Common myeloid progenitor, CD34-positive (primary cell): ENCODE results near the gene TRIM43B. TPM values are rescaled to one million over a fixed set of nuclear protein-coding genes. Genes with fewer than 3 reads are reported as not detected.
"Not testable (repeated sequence)": the region's sequence is repeated elsewhere in the genome, so short reads cannot be mapped to it uniquely, and the experiment has no call there.

ENCODE experiments used
- CTCF ChIA-PET: fragments of 350-600 bp; sonication (Branson Sonifier 250); formaldehyde crosslinking; loops from one replicate; lab custom pipeline; 2021; ENCODE audit warnings: antibody characterized with exemption; lab: Charles Lee
- POLR2A ChIA-PET: fragments of 350-600 bp; sonication (Branson Sonifier 250); formaldehyde crosslinking; loops from one replicate; lab custom pipeline; 2021; ENCODE audit warnings: antibody characterized with exemption; lab: Charles Lee
- DNase-seq, 3 donors: peaks; one replicate each; pipeline versions ENCODE4 v3.0.0 to v3.0.0-alpha.2; 2013
- H3K27ac ChIP-seq, 2 experiments: 1 replicate in 1 of 2; 2 replicates in 1 of 2; pipeline ENCODE4 v1.7.0; 2013; ENCODE audit warnings: inconsistent platforms in 2 of 2, low read length in 2 of 2, mild to moderate bottlenecking in 2 of 2, low read depth in 1 of 2, moderate library complexity in 1 of 2; ENCODE audit not compliant: severe bottlenecking in 2 of 2, insufficient read depth in 1 of 2, poor library complexity in 1 of 2
- H3K27me3 ChIP-seq, 5 experiments: replicated peaks in 2 of 5; 1 replicate in 3 of 5; 2 replicates in 2 of 5; pipeline versions ENCODE4 v1.6.1 to v1.7.0; 2013; ENCODE audit warnings: low read length in 4 of 5, mild to moderate bottlenecking in 2 of 5, moderate library complexity in 2 of 5, inconsistent platforms in 1 of 5; ENCODE audit not compliant: insufficient read depth in 5 of 5, control insufficient read depth in 4 of 5
- H3K36me3 ChIP-seq, 4 experiments: 1 replicate in 2 of 4; 2 replicates in 2 of 4; pipeline versions ENCODE4 v1.6.1 to v1.7.0; 2013; ENCODE audit warnings: low read length in 3 of 4, control low read depth in 1 of 4, mild to moderate bottlenecking in 1 of 4; ENCODE audit not compliant: control insufficient read depth in 4 of 4, insufficient read depth in 4 of 4
- H3K4me1 ChIP-seq, 4 experiments: 1 replicate in 3 of 4; 2 replicates in 1 of 4; pipeline versions ENCODE4 v1.6.1 to v1.7.1; 2013; ENCODE audit warnings: low read length in 3 of 4, mild to moderate bottlenecking in 3 of 4, control low read depth in 1 of 4, inconsistent platforms in 1 of 4, moderate library complexity in 1 of 4; ENCODE audit not compliant: control insufficient read depth in 4 of 4, insufficient read depth in 4 of 4; ENCODE audit errors: control extremely low read depth in 1 of 4
- H3K4me3 ChIP-seq, 7 experiments: 1 replicate in 4 of 7; 2 replicates in 3 of 7; pipeline versions ENCODE4 v1.5.1 to v1.7.0; 2013; ENCODE audit warnings: mild to moderate bottlenecking in 7 of 7, low read length in 6 of 7, moderate library complexity in 6 of 7, inconsistent platforms in 2 of 7, low read depth in 2 of 7, control low read depth in 1 of 7; ENCODE audit not compliant: insufficient read depth in 4 of 7, control insufficient read depth in 1 of 7; ENCODE audit errors: extremely low read depth in 1 of 7
- H3K9me3 ChIP-seq, 5 experiments: 1 replicate in 4 of 5; 2 replicates in 1 of 5; pipeline versions ENCODE4 v1.6.1 to v1.7.1; 2013; ENCODE audit warnings: low read length in 4 of 5, mild to moderate bottlenecking in 2 of 5, inconsistent platforms in 1 of 5, low read depth in 1 of 5, moderate library complexity in 1 of 5; ENCODE audit not compliant: control insufficient read depth in 4 of 5, insufficient read depth in 2 of 5; ENCODE audit errors: control extremely low read depth in 1 of 5
- WGBS: methylation state at CpG from one replicate; pipeline ENCODE4 v1.1.5; 2013; ENCODE audit not compliant: insufficient coverage; 5-methylcytosine and 5-hydroxymethylcytosine counted together
- polyA plus RNA-seq: library from polyadenylated mRNA; unstranded; fragments of 120-200 nt; gene quantifications from one replicate; pipeline ENCODE4 v1.2.1, GENCODE V29; 2013

Gene TRIM43B
- polyA plus RNA-seq, result not detected

DNA sequence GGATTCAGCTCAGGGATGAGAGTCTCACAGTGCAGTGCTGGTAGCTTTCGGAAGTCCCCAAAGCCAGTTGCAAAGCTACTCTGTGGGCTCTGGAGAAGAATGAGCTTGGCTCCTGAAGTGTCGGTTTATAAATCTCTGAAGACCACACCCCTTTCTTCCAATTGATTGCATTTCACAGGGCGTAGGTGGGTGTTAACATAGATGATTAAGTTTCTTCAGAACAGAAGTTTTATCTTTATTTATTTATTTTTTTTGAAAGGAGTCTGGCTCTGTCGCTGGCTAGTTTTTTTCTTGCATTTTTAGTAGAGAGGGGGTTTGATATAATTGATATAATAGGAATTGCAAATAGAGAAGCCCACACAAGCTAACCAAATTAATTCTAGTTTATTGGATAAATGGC lies at the start of gene TRIM43B:
TRIM43B (minus strand) TSS at position 101 of the 400 bp plus-strand sequence. CDS start 2,040 bp downstream, outside the sequence.
- H3K36me3 ChIP-seq, POLR2A ChIA-PET, H3K27ac ChIP-seq, H3K4me1 ChIP-seq, CTCF ChIA-PET, H3K4me3 ChIP-seq, H3K27me3 ChIP-seq, H3K9me3 ChIP-seq, DNase-seq: not testable (repeated sequence)
- no CpG with 5 or more reads among the region's 4 CpGs for WGBS

GRCh38 chr2:95531254-95531771 lies 46.8 kb upstream of the TRIM43B start:
- H3K27me3 ChIP-seq, result no peaks in the 10 kb centered on the region
- peaks cover 0 to 19% (median 11%) of the 10 kb centered on the region in 5 experiments for H3K9me3 ChIP-seq
- H3K36me3 ChIP-seq, result peaks cover 0 to 31% (median 14%) of the 10 kb centered on the region in 4 experiments
- ChIA-PET POLR2A (no interaction called here), CTCF (no interaction called here)
- no peak for DNase-seq
- WGBS, result 100% methylated on average over 3 of the region's 4 CpGs
- no peak overlapping the region for H3K4me3 ChIP-seq
- H3K27ac ChIP-seq, result no peak overlapping the region
- peaks cover 0 to 12% (median 3%) of the 10 kb centered on the region in 4 experiments for H3K4me1 ChIP-seq

- POLR2A ChIA-PET, result no interaction called here
- H3K4me1 ChIP-seq, result peaks cover 0 to 14% (median 6%) of the 10 kb centered on the region in 4 experiments
- H3K36me3 ChIP-seq, result peaks cover 0 to 31% (median 14%) of the 10 kb centered on the region in 4 experiments
- no peak for DNase-seq
- H3K9me3 ChIP-seq, result peaks cover 0 to 19% (median 11%) of the 10 kb centered on the region in 5 experiments
- CTCF ChIA-PET, result no interaction called here
- no peak overlapping the region for H3K27ac ChIP-seq
- WGBS, result 98% methylated on average over 8 of the region's 9 CpGs
- no peak overlapping the region for H3K4me3 ChIP-seq
- H3K27me3 ChIP-seq, result no peaks in the 10 kb centered on the region
Observed at GRCh38 chr2:95530734-95531133, 46.2 kb upstream of the TRIM43B start.

- ChIA-PET CTCF (interaction anchor here (0.8 to 1.5 kb wide), 2 partner anchors 12 to 19 kb away, joined by 3 to 6 read pairs; no protein-coding TSS in a partner anchor), POLR2A (no interaction called here)
- peaks cover 0 to 14% (median 6%) of the 10 kb centered on the region in 4 experiments for H3K4me1 ChIP-seq
- H3K4me3 ChIP-seq, result peak overlapping the region; percentile 54 to 81 (median 69)
- WGBS, result 3% methylated on average over 66 of the region's 84 CpGs
- H3K36me3 ChIP-seq, result peaks cover 0 to 30% (median 13%) of the 10 kb centered on the region in 4 experiments
- DNase-seq, result peak; percentile 67 to 83 (median 68)
- H3K27ac ChIP-seq, result no peak overlapping the region
- H3K27me3 ChIP-seq, result no peaks in the 10 kb centered on the region
- H3K9me3 ChIP-seq, result peaks cover 0 to 19% (median 11%) of the 10 kb centered on the region in 5 experiments
Observed at GRCh38 chr2:95526360-95527341, 42.1 kb upstream of the TRIM43B start.

GRCh38 chr2:95525294-95526035 lies 40.9 kb upstream of the TRIM43B start:
- no peak overlapping the region for H3K27ac ChIP-seq
- 94% methylated on average over 35 of the region's 41 CpGs for WGBS
- H3K9me3 ChIP-seq, result peaks cover 0 to 14% (median 7%) of the 10 kb centered on the region in 5 experiments
- ChIA-PET CTCF (interaction anchor here (1.5 kb wide), 1 partner anchor 11 kb away, joined by 6 read pairs; no protein-coding TSS in a partner anchor), POLR2A (no interaction called here)
- H3K4me3 ChIP-seq, result peak overlapping the region in 5 of 7 experiments; percentile 53 to 81 (median 69)
- H3K36me3 ChIP-seq, result peaks cover 0 to 18% (median 5%) of the 10 kb centered on the region in 4 experiments
- H3K27me3 ChIP-seq, result no peaks in the 10 kb centered on the region
- H3K4me1 ChIP-seq, result peaks cover 0 to 14% (median 6%) of the 10 kb centered on the region in 4 experiments
- peak in 1 of 3 donors; percentile 15 for DNase-seq

DNA sequence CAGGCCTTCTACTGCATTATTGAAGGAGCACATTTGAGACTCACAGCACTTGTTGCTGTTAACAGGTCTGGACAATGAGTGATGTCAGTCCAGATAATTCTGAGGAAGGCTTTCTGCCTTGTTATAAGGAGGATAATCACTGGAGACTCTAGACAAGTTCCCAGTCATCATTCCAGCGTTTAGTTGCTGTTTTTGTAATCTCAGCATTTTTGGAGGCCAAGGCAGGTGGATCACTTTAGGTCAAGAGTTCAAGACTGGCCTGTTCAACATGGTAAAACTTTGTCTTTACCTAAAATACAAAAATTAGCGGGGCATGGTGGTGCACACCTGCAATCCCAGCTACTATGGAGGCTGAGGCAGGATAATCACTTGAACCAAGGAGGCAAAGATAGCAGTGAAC lies 39.6 kb upstream of the TRIM43B start:
- no peak for DNase-seq
- Histone ChIP-seq H3K27me3 (no peaks in the 10 kb centered on the region), H3K4me1 (peaks cover 0 to 14% (median 6%) of the 10 kb centered on the region in 4 experiments), H3K4me3 (no peak overlapping the region), H3K27ac (no peak overlapping the region), H3K9me3 (peaks cover 0 to 7% (median 4%) of the 10 kb centered on the region in 5 experiments), H3K36me3 (peaks cover 0 to 6% (median 0%) of the 10 kb centered on the region in 4 experiments)
- 100% methylated on average over 2 of the region's 2 CpGs for whole genome bisulfite sequencing
- ChIA-PET CTCF (no interaction called here), POLR2A (no interaction called here)
